Endothelial cell of umbilical vein (primary cell): ENCODE results near the gene RPL38. TPM values are rescaled to one million over a fixed set of nuclear protein-coding genes. Genes with fewer than 3 reads are reported as not detected.
A peak's percentile ranks its signal among the peaks of the same experiment; 100 is the strongest.

Experiments
- BruUV-seq: library from RNA; stranded (reverse); fragments of 400-500 nt; replicated peaks from 2 replicates; lab custom pipeline; 2021; lab: Mats Ljungman, UMichigan
- CTCF ChIA-PET: fragments of 300-600, 350-600 bp; sonication (Branson Sonifier 250); formaldehyde crosslinking; loops from one replicate; lab custom pipeline; 2021; ENCODE audit warnings: antibody characterized with exemption, inconsistent platforms; lab: Charles Lee
- POLR2A ChIA-PET: fragments of 300-600, 350-600 bp; sonication (Branson Sonifier 250); formaldehyde crosslinking; loops from one replicate; lab custom pipeline; 2021; ENCODE audit warnings: antibody characterized with exemption, inconsistent platforms; lab: Charles Lee
- DNase-seq: peaks from one replicate; pipeline ENCODE4 v3.0.0-alpha.2; 2011; ENCODE audit warnings: low read depth, low spot score
- FAIRE-seq: peaks from 2 replicates; lab custom pipeline; 2011; peaks lifted over from hg19 to GRCh38; lab: Jason Lieb, UNC
- H2AFZ ChIP-seq: 2 replicates; pipeline ENCODE4 v1.6.0; 2012; ENCODE audit warnings: low read depth, low read length, control low read depth, inconsistent platforms
- H3K27ac ChIP-seq: 2 replicates; pipeline ENCODE4 v1.5.1; 2011; ENCODE audit warnings: low read depth, mild to moderate bottlenecking, control low read depth, low read length, moderate library complexity; ENCODE audit not compliant: insufficient read depth
- H3K27me3 ChIP-seq, 2 experiments: 2 replicates each; pipeline versions ENCODE4 v1.6.0 to v1.6.1; 2011; ENCODE audit warnings: low read length in 2 of 2, mixed read lengths in 1 of 2; ENCODE audit not compliant: control insufficient read depth in 2 of 2, insufficient read depth in 2 of 2
- H3K36me3 ChIP-seq, 2 experiments: 2 replicates in 1 of 2; 3 replicates in 1 of 2; pipeline ENCODE4 v1.5.1; 2011; ENCODE audit warnings: low read length in 2 of 2, mild to moderate bottlenecking in 1 of 2, moderate library complexity in 1 of 2; ENCODE audit not compliant: control insufficient read depth in 2 of 2, insufficient read depth in 2 of 2; ENCODE audit errors: extremely low read depth in 1 of 2
- H3K4me1 ChIP-seq: 3 replicates; pipeline ENCODE4 v1.5.1; 2011; ENCODE audit warnings: mild to moderate bottlenecking, low read length; ENCODE audit not compliant: control insufficient read depth, insufficient read depth; ENCODE audit errors: extremely low read depth
- H3K4me2 ChIP-seq: 2 replicates; pipeline ENCODE4 v1.6.1; 2011; ENCODE audit warnings: low read length, control low read depth, mixed read lengths; ENCODE audit not compliant: insufficient read depth
- H3K4me3 ChIP-seq, 3 experiments: fragments of 200-600 bp in 1 of 3; sonication (generic), shearing (Covaris generic) in 1 of 3; replicated peaks in 1 of 3; 2 replicates each; pipeline ENCODE4 v1.5.1; 2011 to 2016; ENCODE audit warnings: control low read depth in 3 of 3, low read length in 3 of 3, mild to moderate bottlenecking in 2 of 3, inconsistent platforms in 1 of 3, low read depth in 1 of 3, moderate library complexity in 1 of 3; ENCODE audit not compliant: insufficient read depth in 1 of 3
- H3K79me2 ChIP-seq: 2 replicates; pipeline ENCODE4 v1.6.0; 2012; ENCODE audit warnings: low read length, inconsistent platforms; ENCODE audit not compliant: control insufficient read depth, insufficient read depth
- H3K9ac ChIP-seq: replicated peaks from 2 replicates; pipeline ENCODE3; 2011; ENCODE audit warnings: low read length, control low read depth; ENCODE audit not compliant: insufficient read depth; ENCODE audit errors: extremely low read depth
- H3K9me1 ChIP-seq: replicated peaks from 3 replicates; pipeline ENCODE4 v1.6.0; 2011; ENCODE audit warnings: mild to moderate bottlenecking, low read length; ENCODE audit not compliant: control insufficient read depth, insufficient read depth; ENCODE audit errors: extremely low read depth
- H3K9me3 ChIP-seq: replicated peaks from 2 replicates; pipeline ENCODE4 v1.5.1; 2012; ENCODE audit warnings: low read length, inconsistent platforms; ENCODE audit not compliant: control insufficient read depth, insufficient read depth
- H4K20me1 ChIP-seq: replicated peaks from 2 replicates; pipeline ENCODE3; 2011; ENCODE audit warnings: mild to moderate bottlenecking, low read length; ENCODE audit not compliant: control insufficient read depth, insufficient read depth; ENCODE audit errors: extremely low read depth
- CTCF ChIP-seq, 2 donors: IDR thresholded peaks; 1 replicate in 1 of 2; 2 replicates in 1 of 2; pipeline ENCODE4 v1.5.1; 2011; ENCODE audit warnings: low read length in 2 of 2, mild to moderate bottlenecking in 2 of 2, moderate library complexity in 2 of 2, control low read depth in 1 of 2, inconsistent platforms in 1 of 2, low read depth in 1 of 2; ENCODE audit not compliant: insufficient read depth in 1 of 2; ENCODE audit errors: extremely low read depth in 1 of 2
- EZH2 ChIP-seq: IDR thresholded peaks from 2 replicates; pipeline ENCODE4 v1.6.1; 2012; ENCODE audit warnings: borderline replicate concordance, low read depth, mild to moderate bottlenecking, moderate library complexity, low read length, inconsistent platforms; ENCODE audit not compliant: severe bottlenecking
- FOS ChIP-seq: IDR thresholded peaks from 2 replicates; pipeline ENCODE4 v1.6.1; 2011; ENCODE audit warnings: mild to moderate bottlenecking, low read length, moderate library complexity, borderline replicate concordance; ENCODE audit not compliant: insufficient read depth
- dilution Hi-C: fragments of 300-500 bp; cut with MboI; formaldehyde crosslinking; loops from one replicate; pipeline ENCODE4 v1.15.0; 2019; ENCODE audit warnings: low sequenced_read_pairs; ENCODE audit not compliant: extremely low pct_ligation_motif_present
- intact Hi-C: fragments of 100-400 bp; cut with micrococcal nuclease; formaldehyde crosslinking; loops from one replicate; pipeline ENCODE4 v1.10.0; 2022
- polyA plus RNA-seq, 4 experiments: library from polyadenylated mRNA; depleted of rRNA in 3 of 4; stranded (reverse) in 3 of 4; unstranded in 1 of 4; fragments of >200 nt; gene quantifications; 2 replicates each; pipeline versions ENCODE4 v1.2.1 to v1.2.3, GENCODE V29; 2011 to 2012; ENCODE audit warnings: missing spikeins in 1 of 4
- total RNA-seq: library from RNA; stranded (reverse); gene quantifications from 2 replicates; pipeline ENCODE4 v1.2.3, GENCODE V29; 2021

RPL38 gene
- total and polyA plus RNA-seq, 2 donors (not counting 3 experiments of a cell fraction or from before 2014, with no cell fraction given) = 256 to 1,006 TPM

- Histone ChIP-seq H3K27me3 (peaks cover 8 to 14% of the 10 kb centered on the region in 2 experiments), H3K9me1 (no peaks in the 10 kb centered on the region), H3K36me3 (no peaks in the 10 kb centered on the region), H3K9me3 (no peaks in the 10 kb centered on the region), H3K4me1 (peaks cover 3% of the 10 kb centered on the region), H3K79me2 (peaks cover 10% of the 10 kb centered on the region), H3K27ac (no peak overlapping the region), H3K4me3 (no peak overlapping the region), H3K9ac (no peak overlapping the region), H4K20me1 (no peaks in the 10 kb centered on the region), H2AFZ (peak overlapping the region; percentile 59), H3K4me2 (peak overlapping the region; percentile 34)
- no TSS peak for BruUV-seq
- POLR2A ChIA-PET = interaction anchor here (0.6 to 0.8 kb wide), 2 partner anchors 8 to 831 kb away, joined by 3 to 5 read pairs; no protein-coding TSS in a partner anchor
- DNase-seq = peak; percentile 50
- intact Hi-C loops (loop anchor here (1.0 to 10.0 kb wide), 4 partner anchors 770 to 1007 kb away; partner anchors contain the start of genes CDC42EP4 and COG1), dilution Hi-C loops (no loop called here)
- TF ChIP-seq EZH2 (peak; percentile 38), FOS (no peak), CTCF (IDR thresholded peaks at IDR 0.05; ENCODE audit: extremely low read depth in 1 of 2, insufficient read depth in 1 of 2, low read depth in 1 of 2, low read length in 2 of 2) (peak; percentile 99)
- FAIRE-seq = peak; percentile 38
- CTCF ChIA-PET = interaction anchor here (0.6 to 4.1 kb wide), 36 partner anchors 9 to 1642 kb away, joined by 3 to 70 read pairs (median 4); partner anchors contain the start of gene TTYH2
Measured at GRCh38 chr17:74199306-74200092, 4.0 kb upstream of the RPL38 start.
